AG08395 (cell line): Measurements from ENCODE around the gene STRIP2.

Source experiments
- DNase-seq: peaks from one replicate; pipeline ENCODE4 v3.0.0; 2012; ENCODE audit warnings: mixed read lengths, low spot score

Gene STRIP2

GRCh38 chr7:129496653-129497052, 62.4 kb downstream of the STRIP2 start:
- DNase-seq, result no peak

- no peak for DNase-seq
Observed at GRCh38 chr7:129497156-129497555, 62.9 kb downstream of the STRIP2 start.

- DNase-seq, result no peak
Observed at GRCh38 chr7:129498021-129498420, 63.8 kb downstream of the STRIP2 start.

GRCh38 chr7:129499999-129500398, 65.8 kb downstream of the STRIP2 start:
- no peak for DNase-seq

GRCh38 chr7:129501760-129502707, 67.8 kb downstream of the STRIP2 start, which contains the start of gene SMKR1:
Gene SMKR1 (plus strand): TSS chr7:129502531. CDS start chr7:129502825, 294 bp downstream.
- DNase-seq, result peak; percentile 89

- no peak for DNase-seq
Observed at GRCh38 chr7:129502708-129503685, 68.8 kb downstream of the STRIP2 start.

GRCh38 chr7:129503725-129504124, 69.5 kb downstream of the STRIP2 start:
- DNase-seq, result no peak

GRCh38 chr7:129512192-129512591, 78.0 kb downstream of the STRIP2 start:
- DNase-seq, result no peak

GRCh38 chr7:129513546-129513945, 79.3 kb downstream of the STRIP2 start:
- DNase-seq, result no peak

GRCh38 chr7:129514683-129515082, 80.5 kb downstream of the STRIP2 start:
- peak; percentile 64 for DNase-seq

- no peak for DNase-seq
Observed at GRCh38 chr7:129515381-129515780, 81.1 kb downstream of the STRIP2 start.

GRCh38 chr7:129517931-129518330, 83.7 kb downstream of the STRIP2 start:
- no peak for DNase-seq

GRCh38 chr7:129519464-129519863, 85.2 kb downstream of the STRIP2 start:
- no peak for DNase-seq

GRCh38 chr7:129522088-129522970, 88.1 kb downstream of the STRIP2 start:
- DNase-seq, result no peak

- DNase-seq, result no peak
Observed at GRCh38 chr7:129522971-129523340, 88.7 kb downstream of the STRIP2 start.

GRCh38 chr7:129523924-129524323, 89.7 kb downstream of the STRIP2 start:
- DNase-seq, result no peak

- peak; percentile 53 for DNase-seq
Observed at GRCh38 chr7:129524405-129524804, 90.2 kb downstream of the STRIP2 start.

- no peak for DNase-seq
Observed at GRCh38 chr7:129525225-129525862, 91.1 kb downstream of the STRIP2 start.

- DNase-seq, result no peak
Observed at GRCh38 chr7:129529643-129530042, 95.4 kb downstream of the STRIP2 start.

- peak; percentile 49 for DNase-seq
Observed at GRCh38 chr7:129530795-129531391, 96.7 kb downstream of the STRIP2 start.

GRCh38 chr7:129531721-129532120, 97.5 kb downstream of the STRIP2 start:
- no peak for DNase-seq
